HepG2 (cell line): ENCODE measurements around the gene DAPK1. TPM values are rescaled to one million over a fixed set of nuclear protein-coding genes. Genes with fewer than 3 reads are reported as not detected.

Source experiments
- ATAC-seq: fragments of 200-7000 bp; cut with Tn5 transposase; 3 replicates; pipeline ENCODE4 v1.9.1; 2020; ENCODE audit warnings: mild to moderate bottlenecking, moderate library complexity
- BruUV-seq: library from RNA; stranded (reverse); fragments of 400-500 nt; replicated peaks from 2 replicates; lab custom pipeline; 2021; lab: Mats Ljungman, UMichigan
- CTCF ChIA-PET: fragments of 300-600 bp; formaldehyde crosslinking; extraction: SDS; loops from one replicate; lab custom pipeline; 2021; ENCODE audit warnings: low total read pairs, inconsistent platforms, low intra/inter-chr PET ratio; lab: Yijun Ruan, JAX
- POLR2A ChIA-PET: fragments of 350-600 bp; sonication (Branson Sonifier 250); formaldehyde crosslinking; loops from one replicate; lab custom pipeline; 2020; ENCODE audit warnings: antibody characterized with exemption, inconsistent platforms; lab: Yijun Ruan, JAX
- DNase-seq: peaks from one replicate; pipeline ENCODE4 v3.0.0-alpha.2; 2015; ENCODE audit warnings: low spot score
- FAIRE-seq: peaks from 3 replicates; lab custom pipeline; 2011; peaks lifted over from hg19 to GRCh38; lab: Jason Lieb, UNC
- H2AFZ ChIP-seq: one replicate; pipeline ENCODE4 v1.6.1; 2011; ENCODE audit warnings: low read length, inconsistent platforms
- H3K27ac ChIP-seq: fragments of 300-600 bp; 3 replicates; pipeline ENCODE4 v1.8.0; 2011; ENCODE audit warnings: mixed run types, mild to moderate bottlenecking, mixed read lengths, low read length, inconsistent platforms; ENCODE audit not compliant: insufficient read depth; ENCODE audit errors: extremely low read length
- H3K27me3 ChIP-seq, 2 experiments: fragments of 200-600 bp in 1 of 2; 2 replicates in 1 of 2; 3 replicates in 1 of 2; pipeline versions ENCODE4 v1.6.0 to v1.8.0; 2011; ENCODE audit warnings: low read length in 2 of 2, mild to moderate bottlenecking in 2 of 2, moderate library complexity in 2 of 2, inconsistent platforms in 1 of 2; ENCODE audit not compliant: insufficient read depth in 2 of 2, control insufficient read depth in 1 of 2
- H3K36me3 ChIP-seq, 2 experiments: fragments of 200-600 bp in 1 of 2; replicated peaks in 1 of 2; 2 replicates in 1 of 2; 3 replicates in 1 of 2; pipeline versions ENCODE4 v1.5.1 to v1.8.0; 2011; ENCODE audit warnings: low read length in 2 of 2, inconsistent platforms in 1 of 2; ENCODE audit not compliant: insufficient read depth in 2 of 2, control insufficient read depth in 1 of 2
- H3K4me1 ChIP-seq: 2 replicates; pipeline ENCODE4 v1.5.1; 2012; ENCODE audit warnings: low read length, inconsistent platforms; ENCODE audit not compliant: insufficient read depth
- H3K4me2 ChIP-seq: 2 replicates; pipeline ENCODE4 v1.6.0; 2011; ENCODE audit warnings: low read depth, low read length, inconsistent platforms
- H3K4me3 ChIP-seq, 3 experiments: fragments of 200-600 bp in 1 of 3; sonication (generic), shearing (Covaris generic) in 1 of 3; replicated peaks in 1 of 3; 2 replicates each; pipeline ENCODE4 v1.5.1; 2011 to 2016; ENCODE audit warnings: low read length in 3 of 3, inconsistent platforms in 2 of 3, low read depth in 2 of 3, mild to moderate bottlenecking in 2 of 3, control low read depth in 1 of 3, mixed read lengths in 1 of 3; ENCODE audit not compliant: insufficient read depth in 1 of 3
- H3K79me2 ChIP-seq: one replicate; pipeline ENCODE4 v1.6.1; 2011; ENCODE audit warnings: low read length, inconsistent platforms; ENCODE audit not compliant: insufficient read depth
- H3K9ac ChIP-seq: 2 replicates; pipeline ENCODE4 v1.6.0; 2011; ENCODE audit warnings: mild to moderate bottlenecking, low read depth, low read length, inconsistent platforms; ENCODE audit not compliant: insufficient read depth
- H3K9me3 ChIP-seq: 2 replicates; pipeline ENCODE4 v1.5.1; 2012; ENCODE audit warnings: mild to moderate bottlenecking, low read length
- H4K20me1 ChIP-seq: 2 replicates; pipeline ENCODE4 v1.6.0; 2011; ENCODE audit warnings: inconsistent platforms, mild to moderate bottlenecking, low read length, moderate library complexity; ENCODE audit not compliant: insufficient read depth
- HOXA7 ChIP-seq: sonication (generic); formaldehyde crosslinking; IDR thresholded peaks from 2 replicates; pipeline ENCODE4 v1.8.1; 2022; ENCODE audit warnings: mild to moderate bottlenecking, missing genetic modification reagents, moderate library complexity
- MTF2 ChIP-seq: sonication (generic); formaldehyde crosslinking; IDR thresholded peaks from 2 replicates; pipeline ENCODE4 v1.5.0; 2020; ENCODE audit warnings: missing genetic modification reagents, borderline replicate concordance
- PTBP1 ChIP-seq: fragments of 200-400 bp; formaldehyde crosslinking; IDR thresholded peaks from 2 replicates; pipeline ENCODE4 v1.6.1; 2018; ENCODE audit warnings: low read length, low read depth; ENCODE audit not compliant: poor library complexity, severe bottlenecking
- SRSF1 ChIP-seq: fragments of 200-400 bp; formaldehyde crosslinking; optimal IDR thresholded peaks from 2 replicates; pipeline ENCODE3; 2017; ENCODE audit warnings: mild to moderate bottlenecking, low read depth, low read length, moderate library complexity
- TMF1 ChIP-seq: sonication (generic); formaldehyde crosslinking; IDR thresholded peaks from 2 replicates; pipeline ENCODE4 v1.8.1; 2022; ENCODE audit warnings: low read depth, missing genetic modification reagents
- ZFX ChIP-seq: sonication (generic); formaldehyde crosslinking; IDR thresholded peaks from 2 replicates; pipeline ENCODE4 v1.4.0; 2020; ENCODE audit warnings: mild to moderate bottlenecking, low read depth, missing genetic modification reagents, moderate library complexity
- ZNF180 ChIP-seq: sonication (generic); formaldehyde crosslinking; IDR thresholded peaks from 2 replicates; pipeline ENCODE4 v1.4.0; 2020; ENCODE audit warnings: low read depth, missing genetic modification reagents, borderline replicate concordance
- ZNF274 ChIP-seq: sonication (generic); formaldehyde crosslinking; IDR thresholded peaks from 2 replicates; pipeline ENCODE4 v1.5.1; 2020; ENCODE audit warnings: mild to moderate bottlenecking, missing genetic modification reagents
- ZNF282 ChIP-seq: fragments of 450-650 bp; IDR thresholded peaks from 2 replicates; pipeline ENCODE4 v1.6.1; 2018; ENCODE audit not compliant: partially characterized antibody
- ZNF350 ChIP-seq: sonication (generic); formaldehyde crosslinking; IDR thresholded peaks from 2 replicates; pipeline ENCODE4 v1.4.0; 2020; ENCODE audit warnings: mild to moderate bottlenecking, low read depth, missing genetic modification reagents, borderline replicate concordance
- ZNF382 ChIP-seq: sonication (generic); formaldehyde crosslinking; IDR thresholded peaks from 2 replicates; pipeline ENCODE4 v1.5.0; 2020; ENCODE audit warnings: missing genetic modification reagents, mild to moderate bottlenecking, borderline replicate concordance
- ZNF788 ChIP-seq: sonication (generic); formaldehyde crosslinking; IDR thresholded peaks from 2 replicates; pipeline ENCODE4 v1.5.0; 2020; ENCODE audit warnings: mild to moderate bottlenecking, missing genetic modification reagents, borderline replicate concordance
- ZNF879 ChIP-seq: sonication (generic); formaldehyde crosslinking; IDR thresholded peaks from 2 replicates; pipeline ENCODE4 v1.8.1; 2023; ENCODE audit warnings: missing genetic modification reagents
- ZSCAN31 ChIP-seq: sonication (generic); formaldehyde crosslinking; IDR thresholded peaks from 2 replicates; pipeline ENCODE4 v1.5.0; 2020; ENCODE audit warnings: low read depth, mild to moderate bottlenecking, missing genetic modification reagents
- WGBS: methylation state at CpG from one replicate; pipeline ENCODE4 v1.1.6; 2017; ENCODE audit warnings: low lambda C conversion rate; 5-methylcytosine and 5-hydroxymethylcytosine counted together
- in situ Hi-C: cut with HindIII; loops from 2 replicates; pipeline ENCODE4 v1.10.0; 2017; ENCODE audit warnings: low pct_unique_long_range_greater_than_20kb; ENCODE audit not compliant: extremely low pct_ligation_motif_present
- intact Hi-C: fragments of 100-400 bp; cut with micrococcal nuclease; formaldehyde crosslinking; loops from one replicate; pipeline ENCODE4 v1.10.0; 2022; ENCODE audit not compliant: unreplicated experiment
- polyA plus RNA-seq, 8 experiments: library from polyadenylated mRNA; depleted of rRNA in 3 of 8; stranded (reverse) in 7 of 8; unstranded in 1 of 8; fragments of >200 nt; fragmentation: Illumina TruSeq in 4 of 8; extraction: Trizol in 4 of 8; gene quantifications; 2 replicates each; pipeline versions ENCODE4 v1.2.1 to v1.2.3, GENCODE V29; 2011 to 2016; ENCODE audit warnings: low read depth in 4 of 8, missing spikeins in 1 of 8, mixed read lengths in 1 of 8; ENCODE audit not compliant: insufficient read depth in 1 of 8
- total RNA-seq, 5 experiments: library from RNA; depleted of rRNA; stranded (reverse); fragments of >200 nt; fragmentation: Illumina TruSeq; extraction: Trizol; gene quantifications; 2 replicates each; pipeline ENCODE4 v1.2.3, GENCODE V29; 2016; ENCODE audit warnings: low read depth in 1 of 5
- TF ChIP-seq, protein P1 (sequence below): IDR thresholded peaks from 2 replicates; pipeline ENCODE4 v1.6.1; 2012; ENCODE audit warnings: low read depth, low read length, improper control_type of control experiment

The DAPK1 gene
- total and polyA plus RNA-seq, 2 of the 13 experiments (the other 11 are each of a cell fraction or from before 2014, with no cell fraction given): 35.7 to 35.9 TPM

DNA sequence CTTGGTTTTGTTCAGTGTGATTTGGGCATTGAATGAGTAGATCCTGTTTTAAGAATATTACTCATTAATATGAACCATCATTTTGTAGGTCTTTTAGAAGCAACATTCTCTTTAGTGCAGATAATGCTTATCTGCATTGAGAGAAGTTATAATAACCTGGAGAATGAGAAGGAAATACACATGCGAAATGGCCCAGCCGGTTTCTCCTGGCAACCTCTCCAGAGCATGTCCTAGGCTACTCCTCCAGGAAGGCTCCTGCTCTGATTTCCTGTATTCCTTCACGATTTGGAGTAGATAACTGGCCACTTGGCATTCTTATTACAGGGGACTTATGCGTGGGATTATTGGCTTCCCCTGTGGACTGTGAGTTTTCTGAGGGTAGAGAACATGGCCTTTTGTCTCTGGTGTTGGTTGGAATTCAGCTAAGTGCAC is 12.6 kb downstream of the DAPK1 start:
- no peaks in the 10 kb centered on the region for H3K27me3 ChIP-seq
- no peak overlapping the region for H3K4me3 ChIP-seq
- H3K9ac ChIP-seq: no peak overlapping the region
- TF ChIP-seq SRSF1: no peak
- no peak for TF ChIP-seq ZNF788 (CRISPR knock-in tag)
- TF ChIP-seq ZNF282: no peak
- no peak for TF ChIP-seq ZNF382 (CRISPR knock-in tag)
- TF ChIP-seq MTF2 (CRISPR knock-in tag): no peak
- TF ChIP-seq ZNF879 (CRISPR knock-in tag): no peak
- no peak for TF ChIP-seq ZNF350 (CRISPR knock-in tag)
- TF ChIP-seq ZNF180 (CRISPR knock-in tag): no peak
- CTCF ChIA-PET: no interaction called here
- H3K27ac ChIP-seq: no peak overlapping the region
- no TSS peak for BruUV-seq
- no peak overlapping the region for H2AFZ ChIP-seq
- intact Hi-C loops (no loop called here), in situ Hi-C loops (no loop called here)
- no peak for FAIRE-seq
- POLR2A ChIA-PET: no interaction called here
- H3K4me1 ChIP-seq: peaks cover 45% of the 10 kb centered on the region
- peaks cover 15% of the 10 kb centered on the region for H3K79me2 ChIP-seq
- H3K4me2 ChIP-seq: no peak overlapping the region
- no peak for ATAC-seq
- no peaks in the 10 kb centered on the region for H3K9me3 ChIP-seq
- no peaks in the 10 kb centered on the region for H4K20me1 ChIP-seq
- WGBS: 100% methylated on average over 4 of the region's 4 CpGs
- peaks cover 3 to 11% of the 10 kb centered on the region in 2 experiments; a peak in 4 of 5 replicates for H3K36me3 ChIP-seq
- no peak for DNase-seq

DNA sequence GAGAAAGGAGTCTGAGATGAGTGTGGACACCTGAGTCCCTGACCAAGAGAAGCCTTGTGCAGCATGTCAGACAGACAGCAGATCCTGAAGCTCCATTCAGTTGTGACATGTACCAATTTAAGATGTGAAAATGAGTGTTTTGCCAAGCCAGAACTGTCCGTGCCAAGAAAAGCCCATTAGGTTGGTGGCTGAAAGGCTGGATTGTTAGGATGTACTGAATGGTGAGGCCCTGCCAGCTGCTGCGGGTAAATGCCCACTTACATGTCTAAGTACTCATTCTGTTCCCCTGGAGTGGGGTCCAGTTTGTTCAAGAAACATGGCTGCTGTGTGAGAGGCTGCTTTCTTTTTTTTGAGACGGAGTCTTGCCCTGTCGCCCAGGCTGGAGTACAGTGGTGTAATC is 14.6 kb downstream of the DAPK1 start:
- no peak for ATAC-seq
- peaks cover 17% of the 10 kb centered on the region for H3K79me2 ChIP-seq
- CTCF ChIA-PET: no interaction called here

More for the DNA sequence above, 14.6 kb downstream of the DAPK1 start:
- no TSS peak for BruUV-seq
- H3K36me3 ChIP-seq: peaks cover 3 to 11% of the 10 kb centered on the region in 2 experiments; a peak in 4 of 5 replicates
- no peaks in the 10 kb centered on the region for H3K27me3 ChIP-seq
- no peak overlapping the region for H3K4me2 ChIP-seq
- DNase-seq (no peak), FAIRE-seq (no peak)
- H4K20me1 ChIP-seq: no peaks in the 10 kb centered on the region
- TF ChIP-seq PTBP1 (no peak), HOXA7 (CRISPR knock-in tag) (no peak), ZSCAN31 (CRISPR knock-in tag) (no peak), TMF1 (CRISPR knock-in tag) (no peak), ZFX (CRISPR knock-in tag) (no peak), ZNF274 (no peak)
- TF ChIP-seq, protein P1, sequence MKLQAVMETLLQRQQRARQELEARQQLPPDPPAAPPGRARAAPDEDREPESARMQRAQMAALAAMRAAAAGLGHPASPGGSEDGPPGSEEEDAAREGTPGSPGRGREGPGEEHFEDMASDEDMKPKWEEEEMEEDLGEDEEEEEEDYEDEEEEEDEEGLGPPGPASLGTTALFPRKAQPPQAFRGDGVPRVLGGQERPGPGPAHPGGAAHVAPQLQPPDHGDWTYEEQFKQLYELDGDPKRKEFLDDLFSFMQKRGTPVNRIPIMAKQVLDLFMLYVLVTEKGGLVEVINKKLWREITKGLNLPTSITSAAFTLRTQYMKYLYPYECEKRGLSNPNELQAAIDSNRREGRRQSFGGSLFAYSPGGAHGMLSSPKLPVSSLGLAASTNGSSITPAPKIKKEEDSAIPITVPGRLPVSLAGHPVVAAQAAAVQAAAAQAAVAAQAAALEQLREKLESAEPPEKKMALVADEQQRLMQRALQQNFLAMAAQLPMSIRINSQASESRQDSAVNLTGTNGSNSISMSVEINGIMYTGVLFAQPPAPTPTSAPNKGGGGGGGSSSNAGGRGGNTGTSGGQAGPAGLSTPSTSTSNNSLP: no peak
- H3K9me3 ChIP-seq: no peaks in the 10 kb centered on the region
- H3K9ac ChIP-seq: no peak overlapping the region
- peaks cover 39% of the 10 kb centered on the region for H3K4me1 ChIP-seq
- H3K27ac ChIP-seq: no peak overlapping the region
- in situ Hi-C loops (no loop called here), intact Hi-C loops (no loop called here)
- H3K4me3 ChIP-seq: no peak overlapping the region
- WGBS: 100% methylated on average over 2 of the region's 4 CpGs
- POLR2A ChIA-PET: interaction anchor here (1.0 kb wide), 1 partner anchor 58 kb away, joined by 3 read pairs; no protein-coding TSS in a partner anchor
- no peak overlapping the region for H2AFZ ChIP-seq
